GM23338 (cell line): ENCODE results near the gene ECHDC3. TPM values are rescaled to one million over a fixed set of nuclear protein-coding genes. Genes with fewer than 3 reads are reported as not detected.

Experiments
- EZH2phosphoT487 ChIP-seq: fragments of 200-600 bp; sonication (generic); IDR thresholded peaks from one replicate; pipeline ENCODE4 v1.8.1; 2018; ENCODE audit warnings: antibody characterized with exemption; ENCODE audit not compliant: unreplicated experiment
- JUNB ChIP-seq: IDR thresholded peaks from one replicate; pipeline ENCODE4 v1.6.1; 2016; ENCODE audit warnings: antibody characterized with exemption; ENCODE audit not compliant: unreplicated experiment
- REST ChIP-seq: IDR thresholded peaks from one replicate; pipeline ENCODE4 v1.6.1; 2018; ENCODE audit warnings: antibody characterized with exemption; ENCODE audit not compliant: unreplicated experiment
- ZNF462 ChIP-seq: fragments of 250-450 bp; sonication (Bioruptor Pico); IDR thresholded peaks from 2 replicates; pipeline ENCODE4 v1.5.0; 2020; ENCODE audit warnings: mild to moderate bottlenecking, moderate library complexity
- polyA plus RNA-seq: library from polyadenylated mRNA; unstranded; fragments of >200 nt; fragmentation: Nextera tagmentation; extraction: Ambion mirVana; gene quantifications from 2 replicates; pipeline ENCODE4 v1.2.1, GENCODE V29; 2016
- total RNA-seq: library from RNA; depleted of rRNA; stranded (reverse); fragments of >200 nt; shearing (Covaris generic); gene quantifications from 2 replicates; pipeline ENCODE4 v1.2.3, GENCODE V29; 2014

Gene ECHDC3
- total and polyA plus RNA-seq, 2 experiments from 2014 or later: 16.3 to 50.1 TPM

- no peak for TF ChIP-seq ZNF462 (CRISPR knock-in tag)
- TF ChIP-seq EZH2phosphoT487: no peak
- no peak for TF ChIP-seq JUNB
- no peak for TF ChIP-seq REST
Measured at GRCh38 chr10:11797281-11797680, 55.1 kb downstream of the ECHDC3 start (continued).
